Measurements from ENCODE around the gene TMX3.
A peak's percentile ranks its signal among the peaks of the same experiment; 100 is the strongest.

The TMX3 gene

DNA sequence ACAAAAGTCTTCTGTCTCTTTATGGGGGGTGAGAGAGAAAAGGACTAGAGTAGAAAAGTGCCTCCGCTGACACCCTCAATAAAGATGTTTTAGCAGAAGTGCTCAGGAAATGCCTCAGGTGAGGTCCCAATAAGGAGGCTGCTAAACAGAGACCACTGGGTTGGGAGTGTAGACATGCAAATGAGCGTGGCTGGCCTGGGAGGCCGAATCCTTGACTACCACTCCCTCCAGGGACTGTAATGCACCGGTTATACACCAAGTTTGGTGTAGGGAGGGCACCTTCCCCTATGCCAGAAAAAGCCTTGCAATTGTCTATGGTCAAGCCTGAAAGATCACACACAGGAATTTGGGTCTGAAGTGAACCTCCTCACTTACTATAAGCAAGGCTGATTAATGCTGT, 1.8 kb downstream of the TMX3 start:
- no peak for DNase-seq (ENCODE audit: low spot score)

DNA sequence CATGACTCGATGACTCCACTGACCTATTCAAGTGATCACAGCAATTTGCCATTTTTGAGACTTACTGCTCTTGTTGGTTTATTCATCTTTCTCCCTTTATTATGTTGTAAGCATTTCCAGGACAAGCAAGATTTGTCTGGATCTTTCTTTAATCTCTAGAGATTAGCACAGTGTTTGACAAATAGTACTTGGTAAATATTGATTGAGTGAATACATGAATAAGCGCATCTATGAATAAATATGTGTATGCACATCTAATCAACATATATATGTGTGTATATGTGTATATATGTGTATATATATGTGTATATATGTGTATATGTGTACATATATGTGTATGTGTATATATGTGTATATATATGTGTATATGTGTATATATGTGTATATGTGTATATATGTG, 7.3 kb downstream of the TMX3 start:
- DNase-seq (ENCODE audit: low spot score): no peak

- DNase-seq (ENCODE audit: low spot score): no peak
Observed at GRCh38 chr18:68705119-68705518, 9.8 kb downstream of the TMX3 start.

DNA sequence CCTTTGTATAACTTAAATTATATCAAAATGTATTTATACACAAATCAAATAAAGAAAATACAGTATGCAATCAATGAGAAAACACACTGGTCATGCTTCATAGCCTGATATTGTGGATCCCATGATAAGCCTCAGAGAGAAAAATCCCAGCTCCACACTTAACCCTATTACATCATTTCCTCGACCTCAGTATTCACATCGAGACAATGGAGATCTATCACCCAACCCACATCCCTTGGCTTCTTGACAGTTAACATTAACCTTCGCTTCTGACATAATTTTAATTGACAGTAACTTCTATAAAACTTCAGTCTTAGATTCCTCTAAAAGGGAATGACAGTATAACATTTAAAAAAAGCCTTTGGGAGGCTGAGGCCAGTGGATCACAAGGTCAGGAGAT, 11.6 kb downstream of the TMX3 start:
- DNase-seq (ENCODE audit: low spot score): no peak

DNA sequence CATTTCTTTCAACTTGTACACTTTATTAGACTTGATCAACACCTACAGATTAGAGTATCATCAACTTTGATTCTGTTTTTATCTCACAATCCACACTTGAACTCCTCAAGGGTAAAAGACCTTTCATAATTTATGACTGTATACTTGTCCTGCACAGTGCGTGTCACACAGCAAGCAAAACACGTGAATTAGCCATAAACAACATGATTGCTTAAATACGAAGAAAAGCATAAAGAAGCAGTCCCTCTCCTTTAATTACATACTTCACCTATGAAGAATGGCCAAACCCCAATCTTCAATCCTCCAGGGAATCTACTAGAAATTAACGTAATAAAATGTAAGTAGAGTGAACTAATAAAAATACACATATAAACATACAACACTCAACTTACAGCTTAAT, 13.6 kb downstream of the TMX3 start:
- no peak for DNase-seq (ENCODE audit: low spot score)

DNA sequence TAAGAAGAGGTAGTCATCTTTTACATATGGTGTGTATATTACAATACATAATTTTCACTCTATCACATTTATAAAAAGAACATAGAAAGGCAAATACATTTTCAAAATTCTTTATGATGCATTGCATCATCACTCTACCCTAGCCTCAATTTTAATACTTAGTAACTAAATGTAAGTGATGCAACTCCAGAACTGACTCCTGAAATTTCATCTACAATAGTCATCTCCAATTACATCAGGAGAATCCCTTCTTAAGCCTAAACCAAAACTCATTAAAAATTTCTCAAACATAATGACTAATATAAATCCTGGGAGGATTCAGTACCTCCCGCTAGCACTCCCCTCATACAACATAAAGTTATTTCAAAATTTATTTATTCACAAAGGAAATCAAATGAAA, 15.9 kb downstream of the TMX3 start:
- DNase-seq (ENCODE audit: low spot score): no peak

GRCh38 chr18:68696937-68697336, 18.0 kb downstream of the TMX3 start:
- DNase-seq (ENCODE audit: low spot score): no peak

DNA sequence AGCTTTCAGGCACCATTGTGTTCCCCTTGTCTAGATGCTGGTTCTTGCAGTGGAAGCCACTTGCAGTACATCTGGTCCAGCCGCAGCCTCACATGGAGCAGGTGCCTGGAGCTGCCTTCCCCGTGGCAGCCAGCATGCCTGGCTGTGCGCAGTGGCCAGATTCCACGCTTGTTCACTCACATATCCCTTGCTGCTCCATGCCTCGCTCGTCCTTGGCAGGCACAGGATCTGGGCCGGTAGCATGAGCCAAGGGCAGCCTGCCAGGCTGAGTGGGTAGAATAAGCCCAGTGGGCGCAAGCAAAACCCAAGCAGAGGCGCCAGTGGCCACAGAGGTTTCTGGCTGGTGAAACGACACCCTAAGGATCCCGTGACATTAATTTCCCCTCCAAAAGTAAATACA, 20.6 kb downstream of the TMX3 start:
- no peak for DNase-seq (ENCODE audit: low spot score)

- no peak for DNase-seq (ENCODE audit: low spot score)
Observed at GRCh38 chr18:68693091-68693815, 21.7 kb downstream of the TMX3 start.

GRCh38 chr18:68679528-68679927, 35.4 kb downstream of the TMX3 start:
- DNase-seq (ENCODE audit: low spot score): no peak

DNA sequence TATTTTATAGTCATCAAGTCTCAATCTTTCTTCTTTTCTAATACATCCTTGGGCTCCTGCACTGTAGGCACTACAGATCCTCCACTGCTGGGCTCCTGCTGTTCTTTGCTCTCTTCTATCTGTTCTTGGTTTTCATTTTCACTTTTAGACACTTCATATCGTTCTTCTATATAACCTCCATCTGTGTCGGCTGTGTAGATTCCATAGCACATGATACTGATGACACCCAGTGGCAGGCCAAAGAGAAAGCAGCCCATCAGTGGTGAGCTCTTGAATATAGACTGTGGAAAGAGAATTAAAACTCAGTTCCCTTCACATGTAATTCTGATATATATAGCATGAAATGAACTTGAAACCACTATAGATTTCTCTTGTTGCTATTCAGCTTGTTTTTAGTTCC, 38.0 kb downstream of the TMX3 start:
- no peak for DNase-seq (ENCODE audit: low spot score)

DNA sequence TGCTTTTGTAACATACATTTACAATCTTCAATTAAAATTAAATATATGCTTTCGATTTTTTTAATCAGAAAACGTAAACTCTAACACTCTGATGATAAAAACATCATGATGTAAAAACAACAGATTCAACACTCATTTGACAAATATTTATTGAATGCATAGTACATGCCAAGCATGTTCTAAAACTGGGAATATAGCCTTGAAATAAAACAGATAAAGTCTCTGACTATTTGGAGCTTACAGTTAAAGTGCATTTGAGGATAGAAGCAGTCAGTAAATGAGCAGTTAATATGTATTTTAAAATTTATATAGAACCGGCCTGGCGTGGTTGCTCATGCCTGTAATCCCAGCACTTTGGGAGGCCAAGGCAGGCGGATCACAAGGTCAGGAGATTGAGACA, 47.8 kb downstream of the TMX3 start:
- no peak for DNase-seq (ENCODE audit: low spot score)

DNA sequence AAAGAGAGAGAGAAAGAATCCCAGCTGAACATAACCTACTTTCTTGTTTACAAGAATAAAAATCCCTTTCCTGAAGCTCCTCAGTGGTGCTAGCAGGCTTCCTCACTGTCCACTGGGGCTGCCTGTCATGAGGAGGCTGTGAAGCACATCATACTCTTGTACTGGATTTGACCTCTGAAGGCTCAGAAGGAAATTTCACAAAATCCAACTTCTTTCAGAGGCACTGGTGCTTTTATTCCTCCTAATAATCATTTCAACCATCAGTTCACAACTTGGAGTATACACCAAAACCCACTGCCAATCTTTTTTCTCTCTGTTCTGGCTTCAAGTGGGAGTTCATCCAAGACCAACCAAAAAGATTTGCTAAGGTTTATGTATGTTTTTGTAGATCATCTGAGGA, 48.5 kb downstream of the TMX3 start:
- DNase-seq (ENCODE audit: low spot score): no peak

DNA sequence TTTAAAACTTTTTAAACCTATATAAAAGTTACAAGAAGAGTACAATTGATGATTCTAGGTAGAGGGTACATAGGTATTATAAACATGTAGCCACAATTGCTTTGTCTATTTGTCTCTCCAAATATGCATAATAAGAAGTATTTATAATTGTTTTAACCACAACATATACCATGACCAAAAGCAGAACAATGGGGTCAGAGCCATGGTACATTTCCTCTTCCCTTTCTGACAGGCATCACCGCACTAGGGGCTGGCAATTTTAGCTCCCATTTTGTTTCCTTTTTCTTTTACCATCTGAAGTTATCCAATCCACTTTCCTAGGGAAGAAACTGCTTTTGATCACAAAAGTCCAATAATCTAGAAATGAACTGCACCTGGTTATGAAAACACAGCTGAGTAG, 49.3 kb downstream of the TMX3 start:
- DNase-seq (ENCODE audit: low spot score): no peak

GRCh38 chr18:68662754-68663153, 52.2 kb downstream of the TMX3 start:
- no peak for DNase-seq (ENCODE audit: low spot score)

DNA sequence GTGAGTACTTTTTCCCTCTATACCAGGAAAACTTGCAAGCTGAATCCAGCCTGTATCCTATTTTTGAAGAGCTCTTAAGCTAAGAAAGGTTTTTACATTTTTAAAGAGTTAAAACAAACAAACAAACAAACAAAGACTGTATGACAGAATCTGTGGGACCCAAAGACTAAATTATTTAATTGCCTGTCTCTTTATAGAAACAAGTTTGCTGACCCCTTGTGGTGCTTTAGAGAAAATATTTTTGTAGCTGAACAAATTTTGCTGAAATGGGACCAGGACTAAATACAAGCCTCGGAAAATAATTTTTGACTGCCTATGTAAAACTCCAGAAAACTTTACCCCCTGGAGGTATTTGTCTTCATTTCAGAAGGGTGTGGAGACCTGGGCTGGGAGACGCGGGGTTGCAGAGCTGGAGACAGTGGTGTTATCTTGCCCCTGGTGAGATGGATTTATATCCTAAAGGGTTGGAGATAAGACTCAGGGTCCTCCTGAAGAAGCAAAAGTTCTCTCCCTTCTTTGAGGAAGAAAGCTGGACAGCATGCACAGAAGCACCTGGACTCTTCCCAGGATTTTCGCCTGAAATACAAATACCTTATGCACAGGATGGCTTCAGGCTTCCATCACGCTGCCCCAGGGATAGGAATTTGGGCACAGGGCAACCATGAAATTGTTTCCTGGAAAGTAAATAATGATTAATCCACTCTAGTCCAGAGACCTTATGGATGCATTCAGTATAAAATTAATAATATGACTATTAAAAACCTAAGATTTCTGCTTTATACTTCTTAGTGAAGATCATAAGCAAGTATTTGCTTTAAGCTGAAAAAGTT, 54.3 kb downstream of the TMX3 start:
- peak; percentile 31 for DNase-seq (ENCODE audit: low spot score)

GRCh38 chr18:68648191-68648590, 66.7 kb downstream of the TMX3 start:
- DNase-seq (ENCODE audit: low spot score): no peak

DNA sequence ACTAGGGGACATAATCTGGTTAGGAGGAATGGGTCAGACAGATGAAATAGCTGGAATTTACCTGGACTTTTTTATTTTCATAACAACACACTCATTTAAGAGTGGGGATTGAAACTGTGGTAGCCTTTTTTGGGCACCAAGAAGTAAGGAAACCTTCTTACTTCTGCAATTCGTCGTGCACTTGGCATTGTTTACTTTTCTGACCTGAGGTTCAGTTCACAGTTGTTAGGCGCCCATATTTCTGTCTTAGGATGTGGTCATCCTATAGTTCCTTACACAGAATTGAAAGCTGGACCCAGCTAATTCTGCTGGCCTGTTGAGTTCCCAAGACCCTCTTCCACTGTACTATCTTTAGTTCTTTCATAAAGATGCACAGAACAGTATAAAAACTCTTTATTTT, 72.9 kb downstream of the TMX3 start:
- no peak for DNase-seq (ENCODE audit: low spot score)

- DNase-seq (ENCODE audit: low spot score): no peak
Observed at GRCh38 chr18:68640861-68641260, 74.0 kb downstream of the TMX3 start.

GRCh38 chr18:68638613-68639012, 76.3 kb downstream of the TMX3 start:
- no peak for DNase-seq (ENCODE audit: low spot score)

DNA sequence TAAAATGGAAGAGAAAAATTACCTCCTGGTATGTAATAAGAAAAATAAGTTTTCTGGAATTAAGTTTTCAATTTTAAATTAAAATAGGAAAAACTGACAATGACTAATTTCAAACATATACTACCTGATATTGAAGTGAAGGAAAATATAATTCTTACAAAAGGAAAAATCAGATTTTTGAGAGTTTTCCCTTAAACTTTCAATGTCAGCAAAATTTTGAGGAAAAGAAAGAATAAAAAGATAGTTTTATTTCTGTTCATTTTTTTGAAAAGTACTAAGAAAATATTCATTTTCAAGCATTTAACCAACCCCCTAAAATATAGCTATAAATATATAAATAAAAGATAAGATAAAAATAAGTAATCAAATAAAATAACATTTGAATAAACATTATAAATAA, 87.1 kb downstream of the TMX3 start:
- DNase-seq (ENCODE audit: low spot score): no peak

All from CD4-positive, alpha-beta T cell treated with Interleukin-2 at 100 ng/mL for 4 hours (primary cell).